Islet precursor cell (in vitro differentiated cells): ENCODE data around the gene SLC6A11.
A peak's percentile ranks its signal among the peaks of the same experiment; 100 is the strongest.

ENCODE experiments used
- DNase-seq: peaks from one replicate; pipeline ENCODE4 v3.0.0-alpha.2; 2018

Gene SLC6A11

DNA sequence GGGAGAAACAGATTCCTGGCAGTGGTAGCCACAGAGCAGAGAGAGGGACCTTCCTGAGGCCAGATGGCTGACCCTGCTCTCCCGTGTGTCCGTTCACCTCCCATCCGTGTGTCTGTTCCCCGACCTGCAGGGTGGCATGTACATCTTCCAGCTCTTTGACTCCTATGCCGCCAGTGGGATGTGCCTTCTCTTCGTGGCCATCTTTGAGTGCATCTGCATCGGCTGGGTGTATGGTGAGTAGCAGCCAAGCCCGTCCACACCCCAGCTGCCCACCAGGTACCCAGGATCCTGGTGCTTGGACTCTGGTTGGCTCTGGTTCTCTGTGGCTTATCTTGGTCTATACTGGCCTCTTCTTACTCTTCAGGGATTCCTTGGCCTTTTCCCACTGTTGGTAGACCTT, 117.0 kb downstream of the SLC6A11 start:
- no peak for DNase-seq

DNA sequence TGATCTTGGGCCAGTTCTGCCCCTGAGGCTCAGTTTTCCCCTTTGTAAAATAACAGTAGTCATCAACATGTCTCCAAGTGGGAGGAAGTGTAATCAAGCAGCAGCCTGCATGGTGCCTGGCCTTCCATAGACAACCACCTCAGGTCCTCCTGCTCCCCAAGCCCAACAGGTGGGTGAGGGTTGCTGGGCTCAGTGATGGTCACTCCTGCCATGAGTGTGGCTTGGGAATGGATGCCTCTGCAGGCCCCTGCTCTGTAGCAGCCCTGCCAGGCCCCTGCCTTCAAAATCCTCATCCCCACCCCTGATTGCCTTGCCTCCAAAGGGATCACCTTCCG, 117.4 kb downstream of the SLC6A11 start:
- no peak for DNase-seq

DNA sequence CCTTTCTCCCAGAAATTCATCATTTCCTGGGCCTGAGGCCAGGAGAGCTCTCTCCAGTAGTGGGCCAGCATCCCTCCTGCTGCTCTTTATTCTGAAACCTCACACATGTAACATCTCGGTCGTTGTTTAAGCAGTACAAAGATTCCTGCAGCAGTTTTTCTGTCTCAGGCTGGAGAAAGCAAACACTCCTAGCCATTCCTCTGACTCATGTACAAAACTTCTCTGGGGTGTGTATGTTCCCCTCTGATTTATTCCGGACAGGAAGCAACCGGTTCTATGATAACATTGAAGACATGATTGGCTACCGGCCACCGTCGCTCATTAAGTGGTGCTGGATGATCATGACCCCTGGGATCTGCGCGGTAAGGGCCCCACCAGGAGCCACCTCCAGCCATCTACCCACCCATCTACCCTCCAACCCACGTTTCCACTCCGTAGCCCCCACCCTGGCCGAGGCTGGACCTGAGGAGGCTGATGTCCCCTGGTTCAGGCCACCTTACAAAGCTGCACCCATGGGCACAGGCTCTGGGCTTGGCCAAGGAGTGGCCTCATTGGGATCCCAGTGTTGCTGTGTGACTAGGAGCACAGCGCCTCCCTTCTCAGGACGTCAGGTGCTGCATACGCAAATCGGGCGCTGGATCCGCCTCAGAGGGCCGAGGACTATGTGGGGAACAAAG, 117.9 kb downstream of the SLC6A11 start:
- DNase-seq = no peak

DNA sequence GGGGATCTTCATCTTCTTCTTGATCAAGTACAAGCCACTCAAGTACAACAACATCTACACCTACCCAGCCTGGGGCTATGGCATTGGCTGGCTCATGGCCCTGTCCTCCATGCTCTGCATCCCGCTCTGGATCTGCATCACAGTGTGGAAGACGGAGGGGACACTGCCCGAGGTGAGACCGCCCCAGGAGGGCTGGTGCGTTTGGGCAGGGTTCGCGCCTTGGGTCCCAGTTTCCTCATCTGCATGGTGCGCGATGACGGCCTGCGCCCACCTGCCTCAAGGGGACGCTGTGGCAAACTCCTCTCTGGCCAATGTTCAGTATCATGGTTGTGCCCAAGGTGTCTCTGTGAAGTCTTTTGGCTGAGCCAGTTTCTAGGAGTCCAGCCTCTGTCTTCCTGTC, 119.0 kb downstream of the SLC6A11 start:
- DNase-seq = no peak

DNA sequence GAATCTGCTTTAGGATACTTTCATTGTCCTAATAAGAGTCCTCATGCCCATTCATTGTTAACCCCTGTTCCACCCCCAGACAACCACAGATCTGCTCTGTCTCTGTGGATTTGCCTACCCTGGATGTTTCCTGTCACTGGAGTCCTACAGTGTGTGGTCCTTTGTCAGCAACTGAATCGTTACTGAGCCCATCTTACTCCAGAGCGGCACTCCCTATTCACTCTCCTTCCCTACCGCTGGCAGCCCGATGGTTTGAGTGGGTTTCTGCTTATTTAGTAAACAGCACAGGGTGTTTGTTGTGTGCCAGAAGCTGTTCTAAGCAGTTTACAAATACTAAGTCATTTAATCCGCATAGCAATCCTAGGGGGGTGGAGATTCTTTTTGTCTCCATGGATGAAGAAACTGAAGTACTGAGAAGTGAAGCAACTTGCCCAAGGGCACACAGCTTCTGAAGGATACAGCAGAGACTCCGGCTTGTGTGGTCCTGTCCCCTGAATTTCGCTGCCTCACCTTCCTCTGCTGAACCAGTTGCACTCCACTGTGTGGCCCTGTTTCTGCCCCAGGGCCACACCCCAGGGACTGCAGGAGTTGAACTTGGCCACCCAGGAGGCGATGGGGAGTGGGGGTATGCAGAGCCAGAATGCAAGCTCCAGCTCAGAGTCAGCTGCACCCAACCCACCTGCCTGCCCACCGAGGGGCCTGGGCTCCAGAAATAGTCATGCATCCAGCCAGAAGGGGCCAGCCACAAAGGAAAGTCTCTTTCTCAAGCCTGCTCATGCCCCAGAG, 120.0 kb downstream of the SLC6A11 start:
- DNase-seq = no peak

DNA sequence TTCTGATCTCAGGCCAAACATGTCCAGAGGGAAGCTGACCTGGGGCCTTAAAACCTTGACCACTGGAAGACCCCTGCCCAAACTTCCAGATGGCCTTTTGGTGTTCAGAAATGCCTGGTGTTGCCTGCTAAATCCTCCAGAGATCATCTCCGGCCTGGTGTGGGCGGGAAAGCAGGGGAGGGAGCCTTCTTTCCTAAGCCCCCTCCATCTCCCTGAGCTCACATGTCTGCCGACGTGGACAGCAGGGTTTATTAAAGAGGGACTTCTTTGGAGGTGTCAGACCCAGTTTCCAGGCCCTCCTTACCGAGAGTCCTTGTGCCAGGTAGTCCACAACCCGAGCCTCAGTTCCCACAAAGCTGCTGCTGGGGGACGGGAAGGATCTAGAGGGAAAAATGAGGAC, 120.7 kb downstream of the SLC6A11 start:
- no peak for DNase-seq

DNA sequence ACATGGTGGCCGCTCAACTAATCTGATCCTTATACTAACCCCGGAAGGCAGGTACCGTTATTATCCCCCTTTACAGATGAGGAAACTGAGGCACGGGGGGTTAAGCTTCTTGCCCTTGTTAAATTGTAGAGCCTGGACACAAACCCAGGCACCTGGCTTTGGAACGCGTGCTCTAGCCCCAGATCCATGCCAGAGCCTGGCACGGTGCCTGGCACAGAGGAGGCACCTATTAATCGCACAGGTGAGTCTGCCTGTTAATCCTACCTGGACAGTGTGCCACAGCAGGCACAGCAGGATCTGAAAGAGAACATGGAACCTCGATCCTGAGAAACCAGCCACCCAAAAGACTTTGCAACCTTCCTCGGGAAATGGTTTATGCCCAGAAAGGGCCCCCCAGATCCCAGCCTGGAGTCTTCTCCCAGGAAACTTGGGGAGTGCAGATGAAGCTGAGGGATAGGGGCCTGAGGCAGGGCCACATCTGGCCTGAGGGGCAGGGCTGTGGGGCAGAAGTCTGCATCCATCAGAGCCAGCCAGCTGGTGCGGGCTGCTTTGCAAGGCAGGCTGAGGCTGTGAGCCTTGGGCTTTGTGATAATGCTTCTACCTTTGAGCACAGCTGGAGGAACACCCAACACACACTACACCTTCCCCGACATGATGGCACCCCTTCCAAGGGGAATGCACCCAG, 121.3 kb downstream of the SLC6A11 start:
- DNase-seq = no peak

DNA sequence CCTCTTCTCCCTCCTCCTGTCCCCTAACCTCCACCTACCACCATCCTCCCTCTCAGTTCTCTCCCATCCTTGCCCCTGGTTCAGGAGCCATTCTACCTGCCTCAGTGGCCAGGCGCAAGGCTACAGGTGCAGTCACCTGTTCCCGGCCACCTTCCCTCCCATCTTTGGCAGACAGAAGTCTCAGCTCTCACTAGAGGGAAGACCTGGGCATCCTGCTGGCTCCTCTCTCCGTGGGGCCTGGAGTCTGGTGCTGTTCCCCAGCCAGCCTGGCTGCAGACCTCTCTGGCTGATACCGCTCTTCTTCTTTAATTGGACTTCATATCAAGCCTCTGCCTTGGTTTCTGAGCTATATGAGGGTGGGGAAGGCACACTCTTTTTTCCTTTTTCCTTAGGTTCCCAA, 123.5 kb downstream of the SLC6A11 start:
- DNase-seq = no peak

DNA sequence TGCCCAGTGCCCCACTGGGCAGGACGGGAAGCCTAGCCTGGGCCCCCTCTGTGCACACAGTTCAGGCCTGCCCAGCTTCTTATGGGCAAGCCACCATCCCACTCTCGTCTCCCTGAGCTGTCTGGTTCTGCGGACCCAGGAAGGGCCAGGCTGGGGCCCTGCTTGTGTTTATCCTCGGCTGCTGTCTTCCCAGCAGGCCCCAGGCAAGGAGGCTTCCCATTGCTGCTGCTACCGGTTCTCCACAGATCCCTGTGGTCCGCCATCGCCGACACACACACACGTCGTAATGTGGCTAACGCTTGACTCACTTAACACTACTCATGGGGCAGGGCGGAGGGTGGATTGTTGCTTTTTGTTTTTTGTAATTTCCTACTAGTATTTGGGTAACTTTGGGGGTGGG, 124.1 kb downstream of the SLC6A11 start:
- no peak for DNase-seq

DNA sequence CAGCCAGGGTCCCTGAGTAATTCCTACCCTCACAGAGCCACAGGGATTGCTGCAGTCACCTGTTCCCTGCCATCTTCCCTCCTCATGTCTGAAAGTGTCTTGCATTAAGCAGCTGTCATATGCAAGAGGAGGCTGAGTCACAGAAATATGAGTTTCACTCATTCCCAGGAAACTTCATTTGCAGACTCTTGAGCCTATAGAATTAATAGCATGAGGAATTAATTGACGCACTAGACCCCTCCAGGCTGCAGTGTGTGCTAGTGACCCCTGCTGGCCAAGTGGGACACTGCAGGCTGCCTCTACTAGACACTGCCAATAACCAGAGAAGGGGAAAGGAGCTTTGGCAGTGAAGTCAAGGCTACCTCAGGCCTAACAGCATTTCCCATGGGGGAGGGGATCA, 125.9 kb downstream of the SLC6A11 start:
- no peak for DNase-seq

DNA sequence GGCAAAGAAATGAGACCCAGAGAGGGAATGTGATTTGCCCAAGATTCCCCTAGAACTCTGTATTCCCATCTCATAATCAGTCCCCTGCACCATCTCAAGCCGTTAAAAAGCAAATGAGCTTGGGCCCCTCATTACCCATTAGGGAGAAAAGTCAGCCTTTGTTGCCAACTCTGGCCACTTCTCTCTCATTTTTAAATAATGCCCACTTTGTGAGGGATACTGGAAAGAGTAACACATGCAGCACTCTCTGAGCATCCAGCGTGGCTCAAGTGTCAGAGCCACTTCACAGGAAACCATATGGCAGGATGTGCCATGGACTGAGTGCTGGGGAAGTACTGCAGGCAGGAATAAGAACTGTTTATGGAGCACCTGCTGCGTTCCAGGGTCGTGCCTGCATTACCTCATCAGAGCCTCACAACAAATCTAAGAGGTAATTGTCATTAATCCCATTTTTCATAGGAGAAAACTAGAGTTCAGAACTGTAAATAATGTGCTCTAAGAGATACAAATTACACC, 126.7 kb downstream of the SLC6A11 start:
- no peak for DNase-seq

DNA sequence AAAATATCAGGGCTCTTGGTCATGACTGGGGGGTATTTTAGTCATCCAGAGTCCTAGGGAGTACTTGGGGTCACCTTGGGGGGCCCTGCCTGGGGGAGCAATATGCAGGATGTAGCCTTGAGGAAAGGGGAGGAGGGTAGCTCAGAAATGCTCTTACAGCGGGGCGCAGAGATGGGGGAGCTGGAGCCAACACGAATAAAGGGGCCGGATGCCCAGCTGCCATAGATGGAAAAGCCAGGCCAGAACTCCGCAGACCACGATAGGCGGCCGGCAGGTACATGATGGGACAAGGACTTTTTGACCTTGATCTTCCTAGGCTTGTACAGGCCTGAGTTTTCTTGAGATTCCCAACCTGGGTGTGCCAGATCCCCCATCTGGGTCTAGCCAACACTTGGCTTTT, 128.8 kb downstream of the SLC6A11 start:
- DNase-seq = no peak

DNA sequence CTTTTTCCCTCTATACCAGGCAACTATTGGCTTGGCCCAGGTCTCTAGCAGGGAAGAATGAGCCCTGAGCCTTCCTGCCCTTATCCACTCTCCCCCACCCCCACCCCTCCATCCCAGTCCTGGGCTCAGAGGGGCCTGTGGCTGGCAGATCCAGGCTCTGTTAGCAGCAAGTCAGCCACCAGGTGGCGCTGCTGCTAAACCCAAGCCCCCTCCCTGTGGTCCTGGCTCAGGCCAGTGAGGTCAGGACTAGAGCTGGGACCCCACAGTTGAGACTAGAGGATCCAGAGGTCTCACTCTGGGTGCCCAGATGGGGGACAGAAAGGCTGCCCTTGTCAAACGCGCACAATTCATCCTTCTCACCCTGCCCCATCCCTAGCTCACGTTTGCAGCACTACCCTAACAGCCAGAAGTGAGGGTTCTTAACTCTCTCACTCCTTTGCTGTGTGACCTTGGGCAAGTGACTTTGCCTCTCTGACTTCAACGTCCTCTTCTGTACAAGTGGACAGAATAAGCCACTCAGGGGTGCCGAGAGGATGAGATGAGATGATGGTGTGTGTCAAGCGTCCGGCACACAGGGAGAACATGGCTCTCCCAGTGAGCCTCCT, 129.8 kb downstream of the SLC6A11 start:
- DNase-seq = peak; percentile 87

DNA sequence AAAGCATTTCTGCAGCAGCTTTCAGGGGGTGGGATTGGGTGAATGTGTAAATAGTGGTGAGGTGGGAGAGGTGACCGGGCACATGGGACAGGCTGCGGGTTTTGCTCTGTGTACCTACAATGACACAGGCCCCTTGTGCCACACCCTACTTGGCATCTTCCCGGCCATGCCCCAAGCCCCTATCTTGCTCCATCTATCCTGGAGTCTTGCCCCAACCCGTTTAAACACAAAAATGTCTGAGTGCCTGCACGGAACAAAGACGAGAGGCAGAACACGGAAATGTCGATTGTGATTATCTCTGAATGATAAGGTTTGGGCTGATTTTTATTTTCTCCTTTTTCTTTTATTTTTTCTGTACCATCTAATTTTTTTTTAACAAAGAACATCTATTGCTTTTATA, 130.5 kb downstream of the SLC6A11 start:
- DNase-seq = no peak

DNA sequence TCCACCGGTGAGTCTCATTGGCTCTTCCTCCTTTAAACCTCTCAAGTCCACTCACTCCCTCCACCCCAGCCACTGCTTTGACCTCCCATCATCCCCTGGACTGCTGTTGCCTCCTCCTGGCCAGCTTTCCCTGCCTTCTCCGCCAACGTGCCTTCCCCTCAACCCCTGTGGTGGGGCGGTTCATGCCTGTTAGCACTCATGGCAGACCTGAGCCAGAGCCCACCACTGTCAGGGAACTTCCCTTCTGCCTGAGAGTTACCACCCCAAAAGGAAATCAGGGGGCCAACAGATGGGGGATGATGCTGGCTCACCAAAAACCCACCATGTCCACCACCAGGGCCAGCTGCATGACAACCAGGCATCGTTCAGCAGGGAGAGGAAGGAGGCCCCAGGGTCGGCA, 132.3 kb downstream of the SLC6A11 start:
- DNase-seq = no peak

DNA sequence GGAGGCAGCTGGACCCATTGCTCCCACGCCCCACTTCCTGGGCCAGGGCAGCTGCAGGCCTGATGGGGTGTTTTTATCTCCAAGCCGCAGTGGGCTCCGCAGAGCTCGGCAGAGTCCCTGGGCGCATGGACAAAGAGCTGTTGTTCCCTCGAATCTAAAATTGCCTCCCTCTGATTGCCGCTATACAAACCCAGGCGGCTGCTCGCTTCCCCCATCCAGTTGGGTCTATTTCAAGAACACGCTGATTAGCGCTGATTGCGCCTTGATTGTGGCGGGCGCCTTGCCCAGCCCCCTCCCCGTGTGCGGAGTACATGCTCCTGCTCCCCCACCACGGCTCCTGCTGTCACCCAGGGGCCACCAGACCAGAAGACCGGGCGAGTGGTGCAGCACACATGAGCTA, 133.2 kb downstream of the SLC6A11 start:
- no peak for DNase-seq

DNA sequence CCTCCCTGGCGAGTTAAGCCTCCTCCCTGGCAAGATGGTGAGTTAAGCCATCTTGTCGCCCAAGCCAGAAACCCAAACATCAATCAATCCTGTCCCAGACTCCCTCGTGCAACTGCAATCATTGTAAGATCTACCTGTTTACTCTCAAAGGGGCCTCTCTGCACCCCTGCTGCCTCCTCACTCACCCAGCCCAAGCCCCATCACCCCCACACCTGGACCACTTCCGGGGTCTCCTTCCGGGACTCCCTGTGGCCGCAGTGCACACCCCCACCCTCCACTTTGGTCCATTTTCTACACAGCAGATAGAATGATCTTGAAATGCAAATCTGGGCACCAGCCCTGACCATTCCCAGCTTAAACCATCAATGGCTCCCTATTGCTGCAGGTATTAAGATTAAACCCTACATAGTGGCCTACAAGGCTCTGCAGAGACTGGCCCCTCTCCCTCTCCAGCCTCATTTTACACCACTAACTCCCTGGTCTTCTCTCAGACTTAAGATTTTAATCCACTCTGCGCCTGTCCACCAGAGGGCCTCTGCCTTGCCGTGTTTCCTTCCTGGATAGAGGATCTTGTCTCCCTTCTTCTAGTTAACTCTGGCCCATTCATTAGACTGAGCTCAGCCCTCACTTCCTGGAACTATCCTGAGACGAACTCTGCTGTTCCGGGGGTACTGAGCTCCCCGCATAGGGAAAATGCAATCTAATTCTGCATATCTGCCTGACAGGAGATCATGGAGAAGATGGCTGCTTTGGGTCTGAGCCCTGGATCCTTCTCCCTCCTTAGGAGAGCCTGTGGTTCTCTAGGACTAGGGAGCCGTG, 134.7 kb downstream of the SLC6A11 start:
- peak; percentile 70 for DNase-seq

DNA sequence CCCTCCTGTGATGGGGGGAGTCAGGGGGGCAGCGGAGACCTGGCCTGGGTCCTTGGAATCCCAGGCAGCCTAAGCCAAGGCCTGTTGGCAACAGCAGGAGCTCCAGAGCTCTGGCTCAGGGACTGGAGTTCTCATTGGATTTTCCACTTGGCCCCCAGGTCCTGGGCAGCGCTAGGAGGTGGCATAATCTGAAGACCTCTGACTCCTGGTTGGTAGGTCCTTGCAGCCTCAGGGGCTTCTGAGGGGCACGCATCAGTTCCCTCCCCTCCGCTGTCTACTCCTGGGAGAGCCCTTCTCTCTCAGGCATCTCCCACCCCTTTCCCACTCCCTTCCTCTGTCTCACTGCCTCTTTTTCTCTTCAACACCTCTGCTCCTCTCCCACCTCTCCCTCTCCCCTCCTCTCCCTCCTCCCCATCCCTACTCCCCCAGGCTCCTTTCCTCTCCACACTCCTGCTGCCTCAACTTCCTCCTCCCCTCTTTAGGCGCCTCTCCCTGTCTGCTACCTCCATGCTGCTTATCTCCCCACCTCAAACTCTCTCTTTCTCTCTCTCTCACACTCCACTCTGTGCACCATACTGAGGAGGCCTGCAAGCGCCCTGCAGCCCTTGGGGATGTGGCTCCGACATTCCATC, 135.4 kb downstream of the SLC6A11 start:
- DNase-seq = no peak

DNA sequence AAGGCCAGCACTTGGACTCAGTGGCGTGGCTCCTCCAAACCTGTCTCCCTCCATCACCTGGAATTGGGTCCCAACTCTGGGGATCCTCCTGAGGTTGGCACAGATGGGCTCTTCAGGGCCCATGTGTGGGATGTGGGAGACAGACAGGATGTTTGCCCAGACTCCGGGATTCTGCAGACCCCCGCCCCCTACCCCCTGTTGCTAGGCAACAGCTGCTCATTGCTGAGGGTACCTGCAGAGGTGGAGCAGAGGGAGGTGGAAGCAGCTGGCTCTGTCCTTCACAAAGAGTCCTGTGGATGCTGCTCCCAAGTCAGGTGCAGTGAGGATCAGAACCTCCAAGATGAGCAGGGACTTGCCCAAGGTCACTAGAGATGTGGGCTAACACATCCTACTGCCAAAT, 136.5 kb downstream of the SLC6A11 start:
- DNase-seq = no peak

DNA sequence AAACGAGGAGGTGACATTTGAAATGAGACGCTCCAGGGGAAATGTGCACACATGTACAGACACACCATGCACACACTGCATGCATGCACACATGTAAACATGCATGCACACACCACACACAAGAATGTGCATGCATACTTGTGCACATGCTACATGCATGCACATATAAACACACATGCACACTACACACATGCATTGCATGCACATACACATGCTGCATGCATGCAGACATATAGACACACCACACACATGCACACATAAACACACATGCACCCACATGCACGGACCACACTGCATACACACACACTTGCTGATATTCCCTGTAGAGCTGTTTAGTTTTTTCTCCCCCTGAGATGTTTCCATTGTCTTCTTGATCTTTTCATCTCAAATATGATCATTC, 138.7 kb downstream of the SLC6A11 start:
- no peak for DNase-seq

DNA sequence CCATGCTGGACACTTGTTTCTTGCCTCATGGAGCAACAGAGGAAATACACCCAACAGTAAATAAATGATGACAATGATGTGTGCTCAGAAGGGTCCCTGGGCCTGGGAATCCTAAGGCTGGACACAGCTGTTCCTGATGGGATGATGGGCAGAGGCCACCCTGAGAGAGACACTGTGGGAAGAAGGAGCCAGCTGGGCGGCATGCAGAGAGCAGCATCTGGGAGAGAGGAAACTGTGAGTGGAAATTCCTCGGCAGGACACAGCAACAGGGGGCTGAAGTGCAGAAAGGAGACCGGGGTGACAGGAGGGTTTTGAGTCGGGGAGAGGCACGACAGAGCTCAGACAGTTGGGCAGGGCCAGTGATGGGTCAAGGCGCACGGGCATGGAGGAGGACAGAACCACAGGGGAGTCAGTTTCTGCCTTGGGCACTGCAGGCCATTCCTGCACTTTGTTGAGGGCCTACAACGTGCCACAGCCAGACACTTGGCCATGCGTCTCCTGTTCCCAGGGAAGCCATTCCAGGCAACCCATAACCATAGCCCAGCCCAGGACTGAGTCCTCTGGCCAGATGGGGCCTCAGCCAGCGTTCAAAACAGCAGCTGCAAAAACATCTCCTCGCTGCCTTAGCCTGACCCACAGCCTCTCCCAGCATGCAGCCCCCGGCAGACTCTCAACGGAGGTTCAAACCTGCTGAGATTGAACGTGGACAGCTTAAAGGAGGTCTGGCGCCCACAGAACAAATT, 139.9 kb downstream of the SLC6A11 start:
- DNase-seq = no peak

DNA sequence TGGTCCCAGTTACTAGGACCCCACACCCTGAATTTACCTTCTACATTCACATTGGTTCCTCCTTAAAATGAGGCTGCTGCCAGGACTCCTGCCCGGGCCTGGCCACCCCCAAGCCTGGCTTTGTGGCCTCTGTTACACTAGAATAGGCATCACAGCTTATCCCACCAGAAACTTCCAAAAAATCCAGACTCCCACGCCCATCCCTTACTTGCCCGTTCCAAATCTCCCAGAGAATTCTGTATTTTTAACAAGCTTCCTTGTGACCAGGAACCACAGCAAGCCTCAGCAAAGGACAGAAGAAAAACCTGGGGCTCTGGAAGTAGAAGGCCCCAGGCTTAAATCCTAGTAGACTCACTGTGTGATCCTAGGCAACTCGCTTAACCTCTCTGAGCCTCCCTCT, 140.5 kb downstream of the SLC6A11 start:
- no peak for DNase-seq
